Stimulated activated CD4-positive, alpha-beta T cell treated with anti-CD3 and anti-CD28 coated beads, Interleukin-1b, Interleukin-23, amount 100 ng/mL, for 24 hours (primary cell): ENCODE data around the gene ACOX2.
A peak's percentile ranks its signal among the peaks of the same experiment; 100 is the strongest.

Experiments used
- DNase-seq, 4 experiments: peaks; one replicate each; pipeline ENCODE4 v3.0.0-alpha.2; 2020; ENCODE audit warnings: low read depth in 4 of 4, low spot score in 1 of 4

Gene ACOX2

GRCh38 chr3:58474967-58475578, 61.9 kb downstream of the ACOX2 start:
- no peak for DNase-seq

DNA sequence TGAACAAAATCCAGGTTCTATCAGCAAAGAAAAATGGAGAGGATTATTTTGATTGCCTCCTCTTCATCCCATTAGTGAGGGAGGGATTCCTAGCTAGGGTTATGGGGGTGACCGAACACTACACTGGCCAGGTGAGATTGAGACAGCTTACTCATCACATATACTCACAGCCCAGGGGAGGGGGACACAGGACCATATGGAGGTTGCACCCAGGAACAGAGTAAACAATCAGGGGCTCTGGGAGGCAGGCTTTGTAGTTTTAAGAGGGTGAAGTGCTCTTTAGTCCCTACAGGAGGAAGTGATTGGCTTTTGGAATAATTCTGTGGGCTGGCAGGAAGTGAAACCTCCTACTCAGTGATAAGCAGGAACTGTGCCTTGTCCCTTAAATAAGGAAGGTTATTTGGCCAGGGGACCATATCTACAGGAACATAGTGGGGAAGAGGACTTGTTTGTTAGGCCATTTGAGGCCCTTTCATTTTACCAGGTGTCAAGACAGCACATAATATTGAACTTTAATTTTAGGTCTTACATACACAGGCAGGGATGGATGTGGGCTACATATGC, 62.6 kb downstream of the ACOX2 start:
- DNase-seq: no peak

DNA sequence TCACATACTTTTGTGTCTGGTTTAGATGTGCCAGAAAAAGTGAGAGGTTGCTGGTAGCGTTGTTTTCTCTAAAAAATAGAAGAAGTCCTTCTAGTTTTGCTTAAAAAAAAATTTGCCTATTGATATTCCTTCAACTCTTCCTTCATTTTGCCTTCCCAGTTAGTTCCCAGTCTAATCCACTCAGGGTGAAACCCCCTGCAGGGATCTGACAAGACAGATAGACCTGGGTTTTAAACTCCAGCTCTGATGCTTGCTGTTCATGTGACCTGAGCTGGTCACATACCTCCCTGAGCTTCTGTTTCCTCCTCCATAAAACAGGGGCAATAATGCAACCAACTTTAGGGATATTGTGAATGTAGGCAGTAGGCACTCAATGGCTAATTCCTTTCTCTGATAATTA, 63.7 kb downstream of the ACOX2 start:
- DNase-seq: no peak

DNA sequence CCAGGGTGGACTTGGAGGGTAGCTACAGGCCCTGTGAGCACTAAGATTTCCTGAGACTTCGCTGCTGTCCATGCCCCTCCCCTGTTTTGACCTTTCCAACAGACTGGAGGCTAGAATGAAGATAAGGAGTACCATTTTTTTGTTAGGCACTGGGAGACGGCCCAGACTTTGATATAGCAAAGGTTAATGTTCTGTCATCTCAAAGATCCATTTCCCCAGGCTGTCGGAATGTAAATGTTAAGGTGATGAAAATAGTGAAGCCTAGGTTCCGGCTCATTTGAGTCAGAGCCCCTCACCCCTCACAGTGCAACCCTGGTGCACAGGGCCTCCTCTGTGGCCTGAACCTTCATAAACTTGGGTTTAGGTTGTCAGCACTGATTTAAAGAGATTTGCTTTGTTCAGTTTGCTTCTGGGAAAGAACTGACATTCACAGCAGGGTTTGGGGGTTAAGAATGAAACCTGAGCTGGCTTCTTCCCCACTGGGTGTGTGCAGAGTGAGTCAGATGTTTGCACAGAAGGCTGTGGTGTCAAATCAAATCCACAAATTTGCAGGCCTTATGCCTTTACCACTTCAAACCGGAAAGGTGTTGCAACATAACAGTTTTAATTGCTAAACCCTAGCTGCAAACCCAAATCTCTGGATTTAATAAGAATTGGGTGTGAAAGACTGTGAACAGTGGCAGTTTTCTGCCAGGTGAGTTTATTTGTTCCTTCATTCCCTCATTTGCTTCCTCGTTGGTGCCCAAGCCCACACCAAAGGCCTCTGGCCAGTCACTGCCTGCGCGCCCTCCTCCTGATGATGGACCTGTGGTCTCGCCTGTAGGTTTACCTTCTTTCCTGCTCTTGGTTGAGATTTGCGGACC, 65.7 kb downstream of the ACOX2 start:
- DNase-seq: peak in 1 of 4 experiments; percentile 55

DNA sequence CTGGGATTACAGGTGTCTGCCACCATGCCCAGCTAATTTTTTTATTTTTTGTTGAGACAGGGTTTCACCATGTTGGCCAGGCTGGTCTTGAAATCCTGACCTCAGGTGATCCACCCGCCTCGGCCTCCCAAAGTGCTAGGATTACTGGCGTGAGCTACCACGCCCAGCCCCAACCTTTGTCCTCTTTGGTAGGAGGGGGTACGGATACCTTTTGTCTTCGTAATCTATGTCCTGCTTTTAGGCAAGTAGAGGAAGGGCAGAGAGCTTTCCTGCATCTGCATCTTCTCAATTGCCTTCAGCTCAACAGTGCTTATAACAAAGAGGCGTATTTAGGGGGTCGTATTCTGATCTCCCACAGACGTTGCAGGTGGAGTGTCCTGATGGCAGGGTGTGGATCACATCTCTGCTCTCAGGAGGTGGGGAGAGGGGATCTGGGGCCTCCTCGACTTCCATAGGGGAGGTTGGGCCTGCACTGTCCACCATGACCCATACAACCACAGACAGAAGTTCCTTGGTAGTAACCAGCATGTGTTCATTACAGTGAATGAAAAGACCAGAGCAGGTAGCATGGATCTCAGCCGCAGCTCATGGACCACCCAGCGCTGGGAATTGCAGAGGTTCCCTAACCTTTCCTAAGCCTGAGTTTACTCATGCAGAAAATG, 66.5 kb downstream of the ACOX2 start:
- DNase-seq: no peak

DNA sequence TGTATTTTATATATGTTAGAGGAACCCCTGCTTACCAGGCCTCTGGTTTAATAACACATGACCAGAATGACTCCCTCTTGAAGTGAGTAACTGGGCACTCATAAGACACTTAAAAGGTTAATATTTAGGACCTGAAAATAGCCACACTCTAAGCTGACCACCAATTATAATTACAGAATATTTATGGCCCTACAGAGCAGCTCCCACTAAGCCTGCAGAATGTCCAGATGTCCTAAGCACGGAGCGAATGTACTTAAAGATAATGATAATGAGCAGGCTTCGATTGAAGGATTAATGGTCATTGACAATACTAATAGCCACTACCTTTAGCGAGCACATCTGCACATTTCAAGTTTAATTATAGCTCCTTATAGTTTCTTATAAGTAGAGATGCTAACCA, 67.9 kb downstream of the ACOX2 start:
- no peak for DNase-seq

DNA sequence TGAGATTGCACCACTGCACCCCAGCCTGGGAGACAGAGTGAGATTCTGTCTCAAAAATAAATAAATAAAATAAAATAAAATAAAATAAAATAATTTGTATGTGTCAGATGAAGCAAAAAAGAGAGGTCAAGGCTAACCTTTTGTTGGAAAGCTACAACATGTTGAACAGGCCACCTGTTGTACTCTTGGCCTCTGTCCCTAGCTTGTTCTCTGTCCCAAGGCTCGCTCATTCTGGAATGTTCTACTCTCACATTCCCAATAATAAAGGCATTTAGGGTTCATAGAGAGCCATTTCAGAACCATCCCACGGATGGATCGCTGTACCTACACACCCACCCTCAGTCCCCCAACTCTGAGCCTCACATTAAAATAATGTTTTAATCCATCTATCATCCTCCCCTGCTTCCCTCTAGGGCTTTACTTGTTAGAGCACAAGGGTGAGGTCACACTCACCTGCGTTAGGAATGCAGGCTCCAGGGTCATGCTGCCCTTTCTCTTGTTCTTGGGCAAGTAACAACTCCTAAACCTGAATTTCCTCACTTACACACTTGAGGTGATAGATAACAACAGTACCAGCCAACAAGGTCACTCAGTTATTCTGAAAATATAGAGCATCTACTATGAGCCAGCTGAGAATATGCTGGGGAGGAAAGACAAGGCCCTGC, 70.0 kb downstream of the ACOX2 start:
- no peak for DNase-seq

DNA sequence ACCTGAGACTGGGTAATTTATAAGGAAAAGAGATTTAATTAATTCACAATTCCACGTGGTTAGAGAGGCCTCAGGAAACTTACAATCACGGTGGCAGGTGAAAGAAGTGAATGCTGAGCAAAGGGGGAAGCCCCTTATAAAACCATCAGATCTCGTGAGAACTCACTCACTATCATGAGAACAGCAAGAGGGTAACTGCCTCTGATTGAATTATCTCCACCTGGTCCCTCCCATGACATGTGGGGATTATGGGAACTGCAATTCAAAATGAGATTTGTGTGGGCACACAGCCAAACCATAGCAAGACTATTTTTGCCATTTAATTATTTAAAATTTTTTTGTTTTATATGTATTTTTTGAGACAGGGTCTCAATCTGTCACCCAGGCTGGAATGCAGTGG, 72.1 kb downstream of the ACOX2 start:
- DNase-seq: no peak

DNA sequence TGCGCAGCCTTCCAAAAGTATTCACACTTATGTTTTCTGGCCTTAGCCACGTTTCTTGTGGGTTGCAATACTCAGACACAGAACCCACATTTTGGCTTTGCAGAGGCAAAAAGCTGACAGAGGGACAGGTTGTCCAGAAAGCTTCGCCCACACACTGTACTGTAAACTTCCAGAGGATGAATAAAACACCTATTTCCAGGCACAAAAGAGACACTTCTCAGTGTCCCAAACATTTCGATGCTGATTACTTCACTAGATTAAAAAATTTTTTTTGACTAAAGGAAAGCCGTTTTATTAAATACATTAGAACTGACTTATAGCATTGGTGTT, 73.1 kb downstream of the ACOX2 start:
- DNase-seq: no peak

GRCh38 chr3:58463181-58463941, 73.6 kb downstream of the ACOX2 start:
- peak; percentile 34 to 74 (median 56) for DNase-seq

DNA sequence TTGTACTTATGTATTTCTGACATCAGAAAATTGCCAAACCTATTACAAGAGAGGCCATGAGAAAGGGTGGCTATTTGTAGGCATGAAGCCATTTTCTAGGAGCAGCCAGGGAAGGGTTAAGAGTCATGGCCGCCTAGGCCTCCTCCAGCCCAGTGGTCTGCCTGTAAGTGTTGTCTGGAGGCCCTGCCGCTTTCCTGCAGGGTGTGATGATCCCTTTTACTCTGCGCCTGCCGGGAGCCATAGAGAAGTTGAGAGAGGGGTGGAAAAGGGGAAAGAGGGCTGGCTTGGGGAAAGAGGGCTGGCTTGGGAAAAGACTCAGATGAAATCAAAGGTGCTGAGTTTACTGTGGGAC, 74.2 kb downstream of the ACOX2 start:
- DNase-seq: no peak

GRCh38 chr3:58459160-58459559, 77.8 kb downstream of the ACOX2 start:
- no peak for DNase-seq
